ENCODE results near the gene FBRSL1. TPM values are rescaled to one million over a fixed set of nuclear protein-coding genes. Genes with fewer than 3 reads are reported as not detected.

Gene FBRSL1
- polyA plus RNA-seq, 1 of the 3 experiments (the other 2 are of a cell fraction) = 5.5 TPM

DNA sequence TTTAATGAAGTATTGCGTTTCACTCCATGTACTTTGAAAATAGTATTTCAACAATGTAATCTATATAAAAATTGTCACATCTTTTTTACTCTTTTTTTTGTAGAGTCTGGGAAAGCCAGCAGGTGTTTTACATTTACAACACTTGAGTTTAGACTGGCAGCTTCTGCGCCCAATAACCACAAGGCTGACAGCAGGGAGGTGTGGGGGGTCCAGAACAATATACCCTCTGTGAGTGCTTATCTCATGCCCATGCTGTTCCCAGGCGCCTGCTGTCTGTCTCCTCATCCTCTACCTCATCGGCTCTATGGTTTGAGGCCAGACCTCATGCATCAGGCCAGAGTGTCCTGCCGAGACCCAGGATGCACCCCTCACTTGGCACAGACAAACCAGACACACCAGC is 24.9 kb downstream of the FBRSL1 start:
- TF ChIP-seq MXI1 (IDR thresholded peaks at IDR 0.05; ENCODE audit: low read depth, low read length) (no peak), RFX5 (IDR thresholded peaks at IDR 0.05; ENCODE audit: low read length) (no peak), YY1 (IDR thresholded peaks at IDR 0.05; ENCODE audit: low read depth) (no peak), TCF12 (IDR thresholded peaks at IDR 0.05) (no peak), SIN3A (IDR thresholded peaks at IDR 0.05; ENCODE audit: borderline replicate concordance, low read depth, low read length) (no peak), TAF1 (IDR thresholded peaks at IDR 0.05; ENCODE audit: borderline replicate concordance, low read depth, low read length) (no peak), EP300 (IDR thresholded peaks at IDR 0.05; ENCODE audit: borderline replicate concordance in 1 of 2, low read depth in 1 of 2, low read length in 1 of 2) (no peak), ELF1 (IDR thresholded peaks at IDR 0.05) (no peak), RCOR1 (IDR thresholded peaks at IDR 0.05; ENCODE audit: low read length) (no peak), SMC3 (IDR thresholded peaks at IDR 0.05; ENCODE audit: low read depth, low read length) (no peak), CHD2 (IDR thresholded peaks at IDR 0.05; ENCODE audit: low read length, partially characterized antibody) (no peak), TEAD4 (IDR thresholded peaks at IDR 0.05; ENCODE audit: borderline replicate concordance, insufficient read depth) (no peak), FOSL2 (IDR thresholded peaks at IDR 0.05; ENCODE audit: borderline replicate concordance, low read depth) (no peak)
- TF ChIP-seq, protein P1, sequence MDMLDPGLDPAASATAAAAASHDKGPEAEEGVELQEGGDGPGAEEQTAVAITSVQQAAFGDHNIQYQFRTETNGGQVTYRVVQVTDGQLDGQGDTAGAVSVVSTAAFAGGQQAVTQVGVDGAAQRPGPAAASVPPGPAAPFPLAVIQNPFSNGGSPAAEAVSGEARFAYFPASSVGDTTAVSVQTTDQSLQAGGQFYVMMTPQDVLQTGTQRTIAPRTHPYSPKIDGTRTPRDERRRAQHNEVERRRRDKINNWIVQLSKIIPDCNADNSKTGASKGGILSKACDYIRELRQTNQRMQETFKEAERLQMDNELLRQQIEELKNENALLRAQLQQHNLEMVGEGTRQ (IDR thresholded peaks at IDR 0.05; ENCODE audit: borderline replicate concordance, low read depth, low read length) = no peak
- 96% methylated on average over 5 of the region's 5 CpGs for WGBS (ENCODE audit: low lambda C conversion rate)
- POLR2A ChIA-PET = no interaction called here

DNA sequence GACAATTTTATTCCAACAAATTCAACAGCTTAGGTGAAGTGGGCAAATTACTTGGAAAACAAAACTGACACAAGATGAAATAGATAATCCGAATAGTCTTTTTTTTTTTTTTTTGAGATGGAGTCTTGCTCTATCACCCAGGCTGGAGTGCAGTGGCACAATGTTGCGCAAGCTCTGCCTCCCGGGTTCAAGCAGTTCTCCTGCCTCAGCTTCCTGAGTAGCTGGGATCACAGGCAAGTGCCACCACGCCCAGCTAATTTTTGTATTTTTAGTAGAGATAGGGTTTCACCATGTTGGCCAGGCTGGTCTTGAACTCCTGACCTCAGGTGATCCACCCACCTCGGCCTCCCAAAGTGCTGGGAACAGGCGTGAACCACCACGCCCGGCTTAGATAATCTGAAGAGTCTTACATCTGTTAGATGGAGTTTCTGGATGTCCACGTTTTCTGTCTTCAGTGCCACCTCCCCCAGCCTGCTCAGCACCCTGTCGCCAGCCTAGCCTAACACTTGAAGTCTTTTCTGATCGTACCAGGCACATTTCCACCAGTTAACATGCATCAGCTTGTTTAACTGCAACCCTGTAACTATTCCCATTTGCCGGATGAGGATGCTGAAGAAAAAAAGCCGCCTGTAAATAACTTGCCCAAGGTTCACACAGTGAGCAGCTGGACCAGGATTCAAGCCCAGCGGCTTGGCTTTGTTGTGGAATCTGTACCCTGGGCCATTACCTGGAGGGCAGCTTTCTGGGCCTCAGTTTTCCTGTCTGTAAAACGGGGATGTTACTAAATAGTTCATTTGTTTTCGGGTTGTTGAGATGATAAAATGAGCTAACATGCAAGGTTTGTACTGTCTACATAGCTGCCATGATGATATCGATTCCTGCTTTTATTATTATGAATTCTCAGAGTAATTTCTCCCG is 26.4 kb downstream of the FBRSL1 start:
- ChIA-PET POLR2A (no interaction called here), CTCF (interaction anchor here (2.3 to 2.9 kb wide), 3 partner anchors 8 to 102 kb away, joined by 5 to 17 read pairs (median 15); no protein-coding TSS in a partner anchor)
- H3K4me2 ChIP-seq = no peak overlapping the region
- H3K36me3 ChIP-seq (replicated peaks in 1 of 2; ENCODE audit: control insufficient read depth in 1 of 2, insufficient read depth in 2 of 2, low read length in 1 of 2) = peaks cover 0 to 8% of the 10 kb centered on the region in 2 experiments
- no peaks in the 10 kb centered on the region for H3K9me2 ChIP-seq
- no peaks in the 10 kb centered on the region; a peak in 1 of 4 replicates for H3K4me1 ChIP-seq (ENCODE audit: control insufficient read depth in 1 of 2, insufficient read depth in 2 of 2, low read depth in 1 of 2, low read length in 1 of 2)
- H3K27me3 ChIP-seq (ENCODE audit: insufficient read depth) = no peaks in the 10 kb centered on the region
- DNase-seq = no peak
- no peak overlapping the region for H2AFZ ChIP-seq (ENCODE audit: low read depth)
- H3K9me3 ChIP-seq = no peaks in the 10 kb centered on the region
- no peak overlapping the region for H3K9ac ChIP-seq
- no peak overlapping the region for H3K27ac ChIP-seq (ENCODE audit: low read depth in 2 of 2, low read length in 1 of 2)
- H3F3A ChIP-seq (replicated peaks; ENCODE audit: insufficient read depth) = no peaks in the 10 kb centered on the region
- 94% methylated on average over 18 of the region's 18 CpGs for WGBS (ENCODE audit: low lambda C conversion rate)
- no peak overlapping the region for H3K4me3 ChIP-seq (ENCODE audit: low read depth in 2 of 2, low read length in 1 of 2)
- 0 out of 2 replicates have a peak, but pooled peaks cover 33% of the 10 kb centered on the region for H4K20me1 ChIP-seq (ENCODE audit: insufficient read depth)
- H3K79me2 ChIP-seq (ENCODE audit: insufficient read depth) = no peaks in the 10 kb centered on the region
- TF ChIP-seq NFIC (IDR thresholded peaks at IDR 0.05; ENCODE audit: borderline replicate concordance) (no peak), ELF1 (IDR thresholded peaks at IDR 0.05) (no peak), TAF1 (IDR thresholded peaks at IDR 0.05; ENCODE audit: borderline replicate concordance, low read depth, low read length) (no peak), EZH2phosphoT487 (IDR thresholded peaks at IDR 0.05; ENCODE audit: borderline replicate concordance, low read depth) (no peak), JUND (IDR thresholded peaks at IDR 0.05) (no peak), NRF1 (IDR thresholded peaks at IDR 0.05; ENCODE audit: low read depth, low read length) (no peak), RXRA (IDR thresholded peaks at IDR 0.05; ENCODE audit: borderline replicate concordance, low read depth) (no peak), MEF2A (IDR thresholded peaks at IDR 0.05; ENCODE audit: borderline replicate concordance, low read depth) (no peak)
- TF ChIP-seq, protein P2, sequence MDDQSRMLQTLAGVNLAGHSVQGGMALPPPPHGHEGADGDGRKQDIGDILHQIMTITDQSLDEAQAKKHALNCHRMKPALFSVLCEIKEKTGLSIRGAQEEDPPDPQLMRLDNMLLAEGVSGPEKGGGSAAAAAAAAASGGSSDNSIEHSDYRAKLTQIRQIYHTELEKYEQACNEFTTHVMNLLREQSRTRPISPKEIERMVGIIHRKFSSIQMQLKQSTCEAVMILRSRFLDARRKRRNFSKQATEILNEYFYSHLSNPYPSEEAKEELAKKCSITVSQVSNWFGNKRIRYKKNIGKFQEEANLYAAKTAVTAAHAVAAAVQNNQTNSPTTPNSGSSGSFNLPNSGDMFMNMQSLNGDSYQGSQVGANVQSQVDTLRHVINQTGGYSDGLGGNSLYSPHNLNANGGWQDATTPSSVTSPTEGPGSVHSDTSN (IDR thresholded peaks at IDR 0.05) = no peak
- TF ChIP-seq, protein P3, sequence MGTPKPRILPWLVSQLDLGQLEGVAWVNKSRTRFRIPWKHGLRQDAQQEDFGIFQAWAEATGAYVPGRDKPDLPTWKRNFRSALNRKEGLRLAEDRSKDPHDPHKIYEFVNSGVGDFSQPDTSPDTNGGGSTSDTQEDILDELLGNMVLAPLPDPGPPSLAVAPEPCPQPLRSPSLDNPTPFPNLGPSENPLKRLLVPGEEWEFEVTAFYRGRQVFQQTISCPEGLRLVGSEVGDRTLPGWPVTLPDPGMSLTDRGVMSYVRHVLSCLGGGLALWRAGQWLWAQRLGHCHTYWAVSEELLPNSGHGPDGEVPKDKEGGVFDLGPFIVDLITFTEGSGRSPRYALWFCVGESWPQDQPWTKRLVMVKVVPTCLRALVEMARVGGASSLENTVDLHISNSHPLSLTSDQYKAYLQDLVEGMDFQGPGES (IDR thresholded peaks at IDR 0.05; ENCODE audit: low read depth, low read length) = no peak
- TF ChIP-seq, protein P4, sequence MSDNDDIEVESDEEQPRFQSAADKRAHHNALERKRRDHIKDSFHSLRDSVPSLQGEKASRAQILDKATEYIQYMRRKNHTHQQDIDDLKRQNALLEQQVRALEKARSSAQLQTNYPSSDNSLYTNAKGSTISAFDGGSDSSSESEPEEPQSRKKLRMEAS (IDR thresholded peaks at IDR 0.05; ENCODE audit: low read depth) = no peak

More for the DNA sequence above, 24.9 kb downstream of the FBRSL1 start:
- Histone ChIP-seq H3K9me2 (no peaks in the 10 kb centered on the region), H3K27me3 (ENCODE audit: insufficient read depth) (no peaks in the 10 kb centered on the region), H2AFZ (ENCODE audit: low read depth) (no peak overlapping the region), H3K4me1 (ENCODE audit: control insufficient read depth in 1 of 2, insufficient read depth in 2 of 2, low read depth in 1 of 2, low read length in 1 of 2) (no peaks in the 10 kb centered on the region; a peak in 1 of 4 replicates), H4K20me1 (ENCODE audit: insufficient read depth) (0 out of 2 replicates have a peak, but pooled peaks cover 23% of the 10 kb centered on the region), H3K4me2 (no peak overlapping the region), H3K4me3 (ENCODE audit: low read depth in 2 of 2, low read length in 1 of 2) (no peak overlapping the region), H3K9ac (no peak overlapping the region), H3K9me3 (no peaks in the 10 kb centered on the region), H3K27ac (ENCODE audit: low read depth in 2 of 2, low read length in 1 of 2) (no peak overlapping the region), H3K36me3 (replicated peaks in 1 of 2; ENCODE audit: control insufficient read depth in 1 of 2, insufficient read depth in 2 of 2, low read length in 1 of 2) (peaks cover 3 to 8% of the 10 kb centered on the region in 2 experiments), H3F3A (replicated peaks; ENCODE audit: insufficient read depth) (no peaks in the 10 kb centered on the region), H3K79me2 (ENCODE audit: insufficient read depth) (no peaks in the 10 kb centered on the region)
- CTCF ChIA-PET = interaction anchor here (0.8 to 2.9 kb wide), 5 partner anchors 10 to 100 kb away, joined by 3 to 17 read pairs (median 5); no protein-coding TSS in a partner anchor
- DNase-seq = no peak

Measured in SK-N-SH (cell line).